Activated naive CD8-positive, alpha-beta T cell treated with anti-CD3 and anti-CD28 coated beads, Interleukin-2, amount 50 U/mL, for 24 hours (primary cell): ENCODE measurements around the gene HOXA2.

Experiments
- ATAC-seq: fragments of 150-1000 bp; cut with Tn5 transposase; one replicate; pipeline ENCODE4 v1.10.0; 2021
- DNase-seq: peaks from one replicate; pipeline ENCODE4 v3.0.0; 2021
- H3K27ac Mint-ChIP-seq: one replicate; pipeline ENCODE4 v1.8.0; 2021; ENCODE audit warnings: mild to moderate bottlenecking, mixed read lengths
- H3K27me3 Mint-ChIP-seq: one replicate; pipeline ENCODE4 v1.8.0; 2021; ENCODE audit warnings: mixed read lengths
- H3K36me3 Mint-ChIP-seq: one replicate; pipeline ENCODE4 v1.8.0; 2021; ENCODE audit warnings: low read depth, mixed read lengths
- H3K4me1 Mint-ChIP-seq: one replicate; pipeline ENCODE4 v1.8.0; 2021; ENCODE audit warnings: mixed read lengths
- H3K4me3 Mint-ChIP-seq: one replicate; pipeline ENCODE4 v1.8.0; 2021; ENCODE audit warnings: mild to moderate bottlenecking, moderate library complexity, mixed read lengths
- H3K9me3 Mint-ChIP-seq: one replicate; pipeline ENCODE4 v1.8.0; 2021; ENCODE audit warnings: mixed read lengths

The HOXA2 gene

GRCh38 chr7:27094304-27095049 lies 8.0 kb downstream of the HOXA2 start:
- H3K4me3 Mint-ChIP-seq: peak overlapping the region; percentile 81
- peaks cover 29% of the 10 kb centered on the region for H3K4me1 Mint-ChIP-seq
- no peak overlapping the region for H3K27ac Mint-ChIP-seq
- H3K9me3 Mint-ChIP-seq: no peaks in the 10 kb centered on the region
- no peak for DNase-seq
- no peaks in the 10 kb centered on the region for H3K36me3 Mint-ChIP-seq
- H3K27me3 Mint-ChIP-seq: peaks cover 88% of the 10 kb centered on the region
- ATAC-seq: no peak

DNA sequence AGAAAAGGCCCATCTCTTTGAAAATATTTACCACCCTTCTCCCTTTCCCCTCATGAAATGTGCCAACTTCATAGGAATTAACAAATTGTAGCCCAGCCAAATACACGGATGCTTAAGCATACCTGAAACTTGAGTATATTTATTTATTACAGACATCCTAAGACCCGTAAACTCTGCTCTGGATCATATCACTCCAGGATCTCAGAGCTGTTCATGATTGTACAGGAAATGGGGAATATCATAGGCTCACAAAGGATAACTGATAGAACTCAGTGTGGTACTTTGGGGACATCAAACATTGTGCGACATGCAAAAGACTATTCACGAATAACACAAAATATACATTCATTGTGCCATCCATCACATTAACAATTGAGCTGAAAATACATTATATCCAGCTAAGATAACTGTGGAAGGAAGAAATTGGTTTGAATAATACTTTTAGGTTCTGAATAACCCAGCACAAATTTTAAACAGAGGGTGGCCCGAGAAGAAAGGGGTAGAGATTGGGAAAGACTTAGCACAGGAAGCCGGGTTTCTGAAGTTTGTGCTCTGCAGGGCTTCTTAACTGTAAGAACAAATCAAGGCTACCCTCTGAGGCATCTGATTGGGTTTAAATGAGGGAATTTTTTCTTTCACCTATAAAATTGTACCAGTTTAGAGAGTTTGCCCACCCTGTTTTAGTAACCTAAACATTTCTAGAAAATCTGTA lies 9.1 kb downstream of the HOXA2 start:
- ATAC-seq (no peak), DNase-seq (no peak)
- Mint-ChIP-seq H3K9me3 (peaks cover 4% of the 10 kb centered on the region), H3K36me3 (peaks cover 2% of the 10 kb centered on the region), H3K27me3 (peaks cover 88% of the 10 kb centered on the region), H3K27ac (no peak overlapping the region), H3K4me1 (peaks cover 26% of the 10 kb centered on the region), H3K4me3 (no peak overlapping the region)

DNA sequence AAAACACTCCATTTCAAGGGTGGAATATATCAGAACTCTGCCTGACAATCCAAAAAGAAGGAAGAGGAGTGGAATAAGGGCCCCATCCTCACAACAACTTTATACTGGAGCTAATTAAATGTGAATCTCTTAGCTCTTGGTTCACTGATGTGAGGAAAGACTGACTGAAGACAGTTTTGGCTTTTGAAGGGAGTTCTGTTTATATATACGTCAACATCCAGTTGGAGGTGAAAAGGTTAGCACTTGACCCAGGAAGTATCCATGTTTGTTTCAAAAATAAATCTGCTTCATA lies 9.7 kb downstream of the HOXA2 start:
- Mint-ChIP-seq H3K27me3 (peaks cover 87% of the 10 kb centered on the region), H3K4me3 (no peak overlapping the region), H3K4me1 (peaks cover 25% of the 10 kb centered on the region), H3K9me3 (peaks cover 4% of the 10 kb centered on the region), H3K27ac (no peak overlapping the region), H3K36me3 (peaks cover 2% of the 10 kb centered on the region)
- DNase-seq (no peak), ATAC-seq (no peak)

GRCh38 chr7:27091941-27092818 lies 10.3 kb downstream of the HOXA2 start:
- peaks cover 22% of the 10 kb centered on the region for H3K4me1 Mint-ChIP-seq
- peaks cover 4% of the 10 kb centered on the region for H3K9me3 Mint-ChIP-seq
- ATAC-seq: no peak
- no peak for DNase-seq
- peaks cover 4% of the 10 kb centered on the region for H3K36me3 Mint-ChIP-seq
- H3K27me3 Mint-ChIP-seq: peaks cover 87% of the 10 kb centered on the region
- H3K27ac Mint-ChIP-seq: no peak overlapping the region
- H3K4me3 Mint-ChIP-seq: no peak overlapping the region

DNA sequence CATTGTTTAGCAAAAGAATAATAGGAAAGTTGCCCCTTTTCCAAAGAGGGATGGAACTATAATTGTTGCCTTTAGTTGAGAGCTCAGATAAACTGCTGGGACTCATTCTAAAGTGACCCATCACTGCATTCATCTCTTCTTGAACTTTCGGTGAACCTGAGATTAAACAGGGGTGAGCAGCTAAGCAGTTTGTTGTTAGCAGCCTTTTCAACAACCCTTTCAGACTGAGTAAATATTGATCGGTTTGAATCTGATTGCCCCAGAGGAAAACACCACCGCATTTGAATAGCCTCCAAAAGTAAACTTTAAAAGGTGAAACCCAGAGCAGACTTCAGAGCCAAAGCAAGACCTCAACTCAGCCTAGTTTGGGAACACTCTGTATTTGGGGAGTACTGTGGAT lies 11.4 kb downstream of the HOXA2 start:
- peaks cover 15% of the 10 kb centered on the region for H3K4me1 Mint-ChIP-seq
- no peak for ATAC-seq
- no peak overlapping the region for H3K4me3 Mint-ChIP-seq
- peaks cover 4% of the 10 kb centered on the region for H3K9me3 Mint-ChIP-seq
- H3K36me3 Mint-ChIP-seq: peaks cover 4% of the 10 kb centered on the region
- H3K27me3 Mint-ChIP-seq: peaks cover 89% of the 10 kb centered on the region
- no peak for DNase-seq
- no peak overlapping the region for H3K27ac Mint-ChIP-seq

DNA sequence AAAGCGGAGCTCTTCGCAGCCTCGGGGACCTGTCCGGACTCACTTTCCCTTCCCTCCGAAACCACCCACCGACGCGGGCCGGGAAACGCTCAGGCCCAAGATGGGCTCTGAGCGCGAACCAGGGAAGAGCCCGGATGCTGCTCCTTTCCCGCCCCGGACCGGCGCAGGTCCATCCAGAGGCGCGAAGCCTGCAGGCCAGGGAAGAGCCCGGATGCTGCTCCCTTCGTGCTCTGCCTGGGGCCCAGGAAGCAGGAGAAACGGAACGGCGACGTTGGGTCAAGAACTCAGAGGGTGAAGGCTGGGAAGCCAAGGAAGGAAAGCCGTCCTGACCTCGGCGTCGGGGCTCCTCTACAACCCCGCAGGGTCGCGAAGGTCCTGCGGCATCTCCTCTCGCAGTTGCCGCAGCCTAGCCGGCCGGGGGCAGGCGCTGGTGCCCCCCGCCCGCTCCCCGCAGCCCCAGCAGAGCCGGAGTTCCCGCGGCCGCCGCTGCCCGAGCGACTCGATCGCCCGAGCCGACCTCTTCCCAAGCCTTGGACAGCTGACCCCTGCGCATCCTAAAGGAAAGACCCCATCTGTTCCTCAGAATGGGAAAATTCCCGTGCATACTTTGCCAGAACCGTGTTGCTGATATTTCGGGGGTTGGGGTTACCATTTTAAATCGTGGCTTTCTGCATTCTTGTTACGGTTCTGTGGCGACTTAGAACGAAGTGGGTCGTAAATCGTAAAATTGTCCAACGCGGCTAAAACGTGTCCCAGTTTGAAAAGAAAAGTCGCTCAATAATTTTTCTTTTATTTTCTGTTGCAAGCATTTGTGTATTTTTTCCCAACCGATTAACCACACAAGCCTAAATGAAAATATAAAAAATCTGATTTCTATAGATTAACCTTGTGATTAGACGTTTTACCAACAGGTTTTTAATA lies 14.2 kb downstream of the HOXA2 start:
- H3K4me3 Mint-ChIP-seq: no peak overlapping the region
- no peak overlapping the region for H3K27ac Mint-ChIP-seq
- H3K9me3 Mint-ChIP-seq: peaks cover 4% of the 10 kb centered on the region
- peaks cover 73% of the 10 kb centered on the region for H3K27me3 Mint-ChIP-seq
- H3K4me1 Mint-ChIP-seq: peaks cover 7% of the 10 kb centered on the region
- ATAC-seq: no peak
- H3K36me3 Mint-ChIP-seq: peaks cover 4% of the 10 kb centered on the region
- no peak for DNase-seq

DNA sequence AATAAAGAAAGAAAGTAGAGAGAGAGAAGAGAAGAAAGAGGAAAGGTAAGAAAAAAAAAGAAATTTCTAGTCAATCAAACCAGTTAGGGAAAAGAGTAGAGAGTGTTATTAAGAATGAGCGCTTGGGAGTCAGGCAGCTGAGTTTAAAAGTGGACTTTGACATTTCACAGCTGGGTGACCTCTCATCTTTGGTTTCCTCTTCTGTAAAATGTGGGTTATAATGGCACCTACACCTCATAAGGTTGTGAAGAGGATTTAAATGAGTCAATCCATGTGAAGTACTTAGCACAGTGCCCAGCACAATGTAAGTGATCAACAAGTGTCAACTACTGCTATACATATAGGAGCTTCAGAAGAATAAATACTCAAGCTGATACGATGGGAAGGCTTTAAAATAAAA lies 18.8 kb downstream of the HOXA2 start:
- H3K27ac Mint-ChIP-seq: no peak overlapping the region
- ATAC-seq (no peak), DNase-seq (no peak)
- peaks cover 2% of the 10 kb centered on the region for H3K36me3 Mint-ChIP-seq
- H3K4me3 Mint-ChIP-seq: no peak overlapping the region
- H3K27me3 Mint-ChIP-seq: peaks cover 29% of the 10 kb centered on the region
- H3K9me3 Mint-ChIP-seq: no peaks in the 10 kb centered on the region
- H3K4me1 Mint-ChIP-seq: peaks cover 5% of the 10 kb centered on the region

DNA sequence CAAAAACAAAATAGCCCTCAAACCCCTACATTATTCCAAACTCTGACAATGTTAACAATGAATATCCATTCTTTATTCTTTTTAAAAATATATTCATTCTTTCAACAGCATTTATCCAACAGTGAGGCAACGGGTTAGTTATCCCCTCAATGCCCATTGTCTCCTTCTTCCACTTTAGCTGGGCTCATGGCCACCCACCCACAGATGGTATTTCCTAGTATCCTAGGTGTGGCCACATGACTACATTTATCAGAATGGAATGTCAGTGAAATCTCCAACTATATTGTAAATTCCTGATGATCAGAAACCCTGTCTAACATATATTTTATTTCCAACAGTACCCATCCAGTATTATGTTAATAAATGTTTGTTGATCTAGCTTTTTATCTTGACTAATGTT lies 20.3 kb downstream of the HOXA2 start:
- ATAC-seq (no peak), DNase-seq (no peak)
- Mint-ChIP-seq H3K27me3 (peaks cover 16% of the 10 kb centered on the region), H3K9me3 (no peaks in the 10 kb centered on the region), H3K4me1 (no peaks in the 10 kb centered on the region), H3K36me3 (no peaks in the 10 kb centered on the region), H3K27ac (no peak overlapping the region), H3K4me3 (no peak overlapping the region)

DNA sequence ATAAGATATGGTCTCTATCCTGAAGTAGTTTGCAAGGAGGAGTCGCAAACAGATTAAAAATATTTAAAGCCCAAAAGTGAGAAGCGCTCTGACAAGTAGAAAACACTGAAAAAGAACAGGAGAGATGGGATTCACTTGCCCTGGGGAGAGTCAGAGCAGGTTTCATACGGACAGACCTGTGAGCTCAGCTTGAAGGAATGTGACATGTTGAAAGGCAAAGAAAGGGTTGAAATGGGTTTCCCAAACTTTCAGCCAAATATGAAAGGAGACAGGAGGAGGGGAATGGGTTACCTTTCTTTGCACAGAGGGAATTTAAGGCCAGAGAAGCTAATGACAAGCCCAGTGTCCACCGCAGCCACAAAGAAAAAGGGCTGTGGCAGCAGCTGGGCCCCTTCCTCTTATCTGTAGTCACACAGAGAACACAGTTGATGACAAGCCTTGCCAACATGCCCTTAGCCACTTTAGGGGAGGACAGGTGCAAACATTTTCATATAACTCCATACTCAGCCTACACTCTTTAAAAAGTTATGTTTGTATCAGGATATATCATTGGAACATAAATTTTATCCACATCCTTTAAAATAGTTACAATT lies 21.5 kb downstream of the HOXA2 start:
- no peak overlapping the region for H3K4me3 Mint-ChIP-seq
- H3K4me1 Mint-ChIP-seq: no peaks in the 10 kb centered on the region
- no peaks in the 10 kb centered on the region for H3K36me3 Mint-ChIP-seq
- H3K27me3 Mint-ChIP-seq: peaks cover 13% of the 10 kb centered on the region
- no peaks in the 10 kb centered on the region for H3K9me3 Mint-ChIP-seq
- ATAC-seq: no peak
- no peak overlapping the region for H3K27ac Mint-ChIP-seq
- no peak for DNase-seq

DNA sequence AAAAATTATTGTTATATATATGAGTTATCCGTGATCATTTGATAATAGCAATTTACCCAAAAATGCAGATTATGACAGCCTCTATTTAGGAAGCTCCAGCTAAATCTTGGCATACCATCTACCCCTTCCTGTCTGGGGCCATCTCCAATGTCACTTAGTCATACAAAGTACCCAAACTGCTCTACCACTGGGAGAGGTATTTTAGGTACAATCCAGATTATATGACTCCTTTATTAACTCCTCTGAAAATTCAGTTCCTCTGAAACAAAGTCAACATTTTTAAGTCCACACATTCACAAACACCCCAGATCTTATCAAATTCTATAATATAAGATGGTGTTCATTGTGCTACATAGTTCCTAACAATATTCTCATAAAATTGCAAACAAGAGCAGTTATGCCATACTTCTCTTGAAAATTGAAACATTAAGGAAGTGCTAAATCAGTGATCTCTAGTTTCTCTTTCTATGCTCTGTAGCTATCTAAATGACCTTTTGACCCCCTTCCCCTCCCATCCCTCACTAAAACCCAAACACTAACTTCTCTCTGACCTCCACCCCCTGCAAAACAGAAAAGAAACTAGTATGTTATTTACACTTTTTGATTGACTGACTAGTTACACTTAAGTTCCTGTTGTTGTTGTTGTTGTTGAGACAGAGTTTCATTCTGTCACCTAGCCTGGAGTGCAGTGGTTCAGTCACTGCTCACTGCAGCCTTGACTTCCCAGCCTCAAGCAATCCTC lies 23.1 kb downstream of the HOXA2 start:
- H3K27me3 Mint-ChIP-seq: peaks cover 10% of the 10 kb centered on the region
- DNase-seq (no peak), ATAC-seq (no peak)
- H3K9me3 Mint-ChIP-seq: no peaks in the 10 kb centered on the region
- no peak overlapping the region for H3K4me3 Mint-ChIP-seq
- no peaks in the 10 kb centered on the region for H3K4me1 Mint-ChIP-seq
- H3K27ac Mint-ChIP-seq: no peak overlapping the region
- H3K36me3 Mint-ChIP-seq: no peaks in the 10 kb centered on the region

DNA sequence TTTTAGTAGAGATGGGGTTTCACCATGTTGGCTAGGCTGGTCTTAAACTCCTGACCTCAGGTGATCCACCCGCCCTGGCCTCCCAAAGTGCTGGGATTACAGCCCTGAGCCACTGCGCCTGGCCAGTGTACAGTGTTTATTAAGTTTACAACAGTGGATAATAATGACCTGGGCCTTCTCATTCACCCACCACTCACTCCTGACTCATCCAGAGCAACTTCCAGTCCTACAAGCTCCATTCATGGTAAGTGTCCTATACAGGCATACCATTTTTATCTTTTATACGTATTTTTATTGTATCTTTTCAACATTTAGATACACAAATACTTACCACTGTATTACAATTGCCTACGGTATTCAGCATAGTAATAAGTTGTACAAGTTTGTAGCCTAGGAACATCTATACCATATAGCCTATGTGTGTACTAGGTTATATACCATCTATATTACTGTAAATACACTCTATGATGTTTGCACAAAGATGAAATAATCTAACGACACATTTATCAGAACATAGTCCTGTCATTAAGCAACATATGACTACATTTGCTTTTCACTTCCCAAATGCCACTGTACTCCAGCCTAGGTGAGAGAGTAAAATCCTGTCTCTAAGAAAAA lies 23.8 kb downstream of the HOXA2 start:
- H3K27me3 Mint-ChIP-seq: peaks cover 7% of the 10 kb centered on the region
- no peaks in the 10 kb centered on the region for H3K36me3 Mint-ChIP-seq
- no peak for ATAC-seq
- DNase-seq: no peak
- H3K9me3 Mint-ChIP-seq: no peaks in the 10 kb centered on the region
- no peak overlapping the region for H3K27ac Mint-ChIP-seq
- H3K4me3 Mint-ChIP-seq: no peak overlapping the region
- H3K4me1 Mint-ChIP-seq: no peaks in the 10 kb centered on the region

DNA sequence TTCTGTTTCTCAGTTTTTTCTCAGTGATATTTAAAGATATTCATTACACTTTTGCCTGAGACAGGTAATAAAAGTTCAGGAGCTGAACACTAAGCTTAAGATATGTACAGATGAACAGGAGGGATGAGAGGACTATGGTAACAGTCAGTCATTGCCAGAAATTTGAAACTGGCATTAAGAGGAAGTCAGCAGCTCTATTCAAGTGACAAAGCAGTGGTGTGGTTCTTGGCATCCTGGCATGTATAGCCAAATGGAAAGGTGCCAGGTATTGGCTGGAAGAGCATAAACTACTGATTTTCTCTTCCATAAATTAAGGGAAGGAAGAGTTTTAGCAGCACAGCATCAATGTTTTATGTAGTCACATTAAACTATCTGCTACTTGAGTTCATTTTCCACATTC lies 29.4 kb downstream of the HOXA2 start:
- Mint-ChIP-seq H3K36me3 (no peaks in the 10 kb centered on the region), H3K4me3 (no peak overlapping the region), H3K27ac (no peak overlapping the region), H3K9me3 (no peaks in the 10 kb centered on the region), H3K4me1 (no peaks in the 10 kb centered on the region), H3K27me3 (peaks cover 7% of the 10 kb centered on the region)
- DNase-seq (no peak), ATAC-seq (no peak)
